ENCODE results near the gene FGR.
A peak's percentile ranks its signal among the peaks of the same experiment; 100 is the strongest.
"Not testable (repeated sequence)": the region's sequence is repeated elsewhere in the genome, so short reads cannot be mapped to it uniquely, and the experiment has no call there.

The FGR gene

GRCh38 chr1:27645071-27645415 lies 10.1 kb upstream of the FGR start:
- DNase-seq (ENCODE audit: low read depth), result no peak
- no peak overlapping the region for H3K4me3 ChIP-seq (ENCODE audit: control insufficient read depth, low read depth, low read length)
- no peak for TF ChIP-seq CTCF (conservative IDR thresholded peaks at IDR 0.05; ENCODE audit: control insufficient read depth, insufficient read depth, low read depth, low read length)

GRCh38 chr1:27644369-27645070 lies 9.5 kb upstream of the FGR start:
- no peak for DNase-seq (ENCODE audit: low read depth)
- H3K4me3 ChIP-seq (ENCODE audit: control insufficient read depth, low read depth, low read length), result no peak overlapping the region
- TF ChIP-seq CTCF (conservative IDR thresholded peaks at IDR 0.05; ENCODE audit: control insufficient read depth, insufficient read depth, low read depth, low read length), result no peak

GRCh38 chr1:27643600-27644368 lies 8.8 kb upstream of the FGR start:
- H3K4me3 ChIP-seq (ENCODE audit: control insufficient read depth, low read depth, low read length), result no peak overlapping the region
- DNase-seq (ENCODE audit: low read depth), result peak; percentile 66
- peak; percentile 90 for TF ChIP-seq CTCF (conservative IDR thresholded peaks at IDR 0.05; ENCODE audit: control insufficient read depth, insufficient read depth, low read depth, low read length)

- DNase-seq (ENCODE audit: low read depth), result not testable (repeated sequence)
Observed at GRCh38 chr1:27640514-27640913, 5.5 kb upstream of the FGR start.

GRCh38 chr1:27638805-27639204 lies 3.8 kb upstream of the FGR start:
- TF ChIP-seq CTCF (conservative IDR thresholded peaks at IDR 0.05; ENCODE audit: control insufficient read depth, insufficient read depth, low read depth, low read length), result no peak
- DNase-seq (ENCODE audit: low read depth), result no peak
- no peak overlapping the region for H3K4me3 ChIP-seq (ENCODE audit: control insufficient read depth, low read depth, low read length)

More at GRCh38 chr1:27640514-27640913, 5.5 kb upstream of the FGR start:
- H3K4me3 ChIP-seq (ENCODE audit: control insufficient read depth, low read depth, low read length), result not testable (repeated sequence)

- no peak overlapping the region for H3K4me3 ChIP-seq (ENCODE audit: control insufficient read depth, low read depth, low read length)
- TF ChIP-seq CTCF (conservative IDR thresholded peaks at IDR 0.05; ENCODE audit: control insufficient read depth, insufficient read depth, low read depth, low read length), result no peak
- no peak for DNase-seq (ENCODE audit: low read depth)
Observed at GRCh38 chr1:27638047-27638734, 3.2 kb upstream of the FGR start.

Measured in fibroblast of mammary gland (primary cell).